NCI-H1417 treated with DMSO at 0.1 percent for 48 hours (cell line): ENCODE data around the gene VPS35.

Experiments used
- DNase-seq: peaks from one replicate; lab custom pipeline; 2025; lab: John Stamatoyannopoulos, UW

Gene VPS35

DNA sequence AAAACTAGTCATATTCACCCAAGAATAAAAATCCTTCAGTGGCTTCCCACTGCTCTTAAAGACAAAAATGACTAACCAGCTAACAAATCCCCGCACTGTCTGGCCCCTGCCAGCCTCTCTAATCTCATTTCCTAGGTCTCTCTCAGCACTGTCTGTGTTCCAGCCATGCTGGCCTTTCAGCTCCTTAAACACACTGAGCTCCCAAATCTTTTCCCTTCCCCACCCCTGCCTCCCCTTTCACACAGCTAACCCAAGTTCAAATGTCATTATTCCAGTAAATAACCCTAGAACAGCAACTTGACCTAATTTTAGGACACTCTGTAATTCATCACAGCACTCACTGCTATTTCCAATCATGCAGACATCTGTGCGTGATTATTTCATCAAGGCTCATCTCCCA, 75.6 kb downstream of the VPS35 start:
- DNase-seq: no peak

DNA sequence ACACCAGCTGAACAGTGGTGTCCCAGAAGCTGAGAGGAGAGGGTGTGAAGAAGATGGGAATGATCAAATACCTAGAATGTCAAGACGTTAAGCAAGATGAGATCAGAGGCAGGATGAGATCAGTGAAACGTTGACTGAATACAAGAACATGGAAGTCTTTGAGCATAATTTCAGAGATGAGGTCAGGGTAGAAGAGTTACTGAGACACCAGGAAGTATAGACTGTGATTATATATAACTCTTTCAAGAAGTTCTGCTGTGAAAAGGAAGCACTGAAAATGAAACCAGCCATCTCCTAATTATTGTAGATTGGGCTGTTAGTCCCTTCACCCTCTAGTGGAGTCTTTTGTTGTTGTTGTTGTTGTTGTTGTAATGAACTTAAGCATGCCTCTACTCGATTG, 76.9 kb downstream of the VPS35 start:
- no peak for DNase-seq

- no peak for DNase-seq
Measured at GRCh38 chr16:46607529-46607928, 81.4 kb downstream of the VPS35 start.

GRCh38 chr16:46606231-46606630, 82.7 kb downstream of the VPS35 start:
- DNase-seq: no peak
